HEK293T (cell line): ENCODE measurements around the gene ATP5ME.

Experiments
- CTCF ChIA-PET: fragments of 350-600 bp; formaldehyde crosslinking; extraction: SDS; loops from one replicate; lab custom pipeline; 2021; ENCODE audit warnings: antibody characterized with exemption, inconsistent platforms; lab: Yijun Ruan, JAX
- POLR2A ChIA-PET: fragments of 350-600 bp; formaldehyde crosslinking; extraction: SDS; loops from one replicate; lab custom pipeline; 2020; ENCODE audit warnings: antibody characterized with exemption, inconsistent platforms; lab: Yijun Ruan, JAX
- DNase-seq: peaks from one replicate; pipeline ENCODE4 v3.0.0; 2012; ENCODE audit warnings: mixed read lengths; ENCODE audit errors: extremely low spot score
- ARNT ChIP-seq: fragments of 450-650 bp; IDR thresholded peaks from 2 replicates; pipeline ENCODE4 v1.6.1; 2017; ENCODE audit warnings: mild to moderate bottlenecking
- BHLHE40 ChIP-seq: fragments of 450-650 bp; IDR thresholded peaks from 2 replicates; pipeline ENCODE4 v1.6.1; 2016; ENCODE audit warnings: mild to moderate bottlenecking, moderate library complexity, borderline replicate concordance
- CTBP1 ChIP-seq: fragments of 450-650 bp; IDR thresholded peaks from 2 replicates; pipeline ENCODE4 v1.6.1; 2016; ENCODE audit warnings: borderline replicate concordance
- ELF4 ChIP-seq: fragments of 450-650 bp; IDR thresholded peaks from 2 replicates; pipeline ENCODE4 v1.6.1; 2017; ENCODE audit warnings: antibody characterized with exemption
- FOXA1 ChIP-seq: fragments of 450-650 bp; IDR thresholded peaks from 2 replicates; pipeline ENCODE4 v1.6.1; 2016; ENCODE audit warnings: mild to moderate bottlenecking
- FOXK2 ChIP-seq: fragments of 450-650 bp; IDR thresholded peaks from 2 replicates; pipeline ENCODE4 v1.6.1; 2016; ENCODE audit warnings: mild to moderate bottlenecking
- FOXM1 ChIP-seq: fragments of 450-650 bp; IDR thresholded peaks from 2 replicates; pipeline ENCODE4 v1.6.1; 2017; ENCODE audit warnings: mild to moderate bottlenecking, borderline replicate concordance
- HDGF ChIP-seq: fragments of 450-650 bp; IDR thresholded peaks from 2 replicates; pipeline ENCODE4 v1.6.1; 2017; ENCODE audit warnings: antibody characterized with exemption, borderline replicate concordance
- L3MBTL2 ChIP-seq: fragments of 450-650 bp; conservative IDR thresholded peaks from 2 replicates; pipeline ENCODE4 v1.6.1; 2016; ENCODE audit warnings: mild to moderate bottlenecking
- LEF1 ChIP-seq: fragments of 450-650 bp; IDR thresholded peaks from 2 replicates; pipeline ENCODE4 v1.6.1; 2017; ENCODE audit warnings: mild to moderate bottlenecking, borderline replicate concordance
- NFRKB ChIP-seq: fragments of 450-650 bp; IDR thresholded peaks from 2 replicates; pipeline ENCODE4 v1.6.1; 2016; ENCODE audit warnings: mild to moderate bottlenecking, moderate library complexity
- SP1 ChIP-seq: fragments of 450-650 bp; IDR thresholded peaks from 2 replicates; pipeline ENCODE4 v1.6.1; 2017
- SUZ12 ChIP-seq: fragments of 450-650 bp; IDR thresholded peaks from 2 replicates; pipeline ENCODE4 v1.6.1; 2016; ENCODE audit warnings: mild to moderate bottlenecking
- TARDBP ChIP-seq: fragments of 450-650 bp; IDR thresholded peaks from 2 replicates; pipeline ENCODE4 v1.6.1; 2016
- ZNF384 ChIP-seq: fragments of 450-650 bp; IDR thresholded peaks from 2 replicates; pipeline ENCODE4 v1.6.1; 2016
- TF ChIP-seq, protein P1 (sequence below): fragments of 450-650 bp; IDR thresholded peaks from 2 replicates; pipeline ENCODE4 v1.6.1; 2016

ATP5ME gene

GRCh38 chr4:667545-667925 is 6.5 kb downstream of the ATP5ME start:
- TF ChIP-seq L3MBTL2 (no peak), TARDBP (no peak), BHLHE40 (no peak), FOXK2 (no peak), HDGF (no peak), SP1 (no peak), ZNF384 (no peak), CTBP1 (no peak), LEF1 (no peak), SUZ12 (no peak)
- ChIA-PET POLR2A (no interaction called here), CTCF (no interaction called here)
- no peak for DNase-seq

DNA sequence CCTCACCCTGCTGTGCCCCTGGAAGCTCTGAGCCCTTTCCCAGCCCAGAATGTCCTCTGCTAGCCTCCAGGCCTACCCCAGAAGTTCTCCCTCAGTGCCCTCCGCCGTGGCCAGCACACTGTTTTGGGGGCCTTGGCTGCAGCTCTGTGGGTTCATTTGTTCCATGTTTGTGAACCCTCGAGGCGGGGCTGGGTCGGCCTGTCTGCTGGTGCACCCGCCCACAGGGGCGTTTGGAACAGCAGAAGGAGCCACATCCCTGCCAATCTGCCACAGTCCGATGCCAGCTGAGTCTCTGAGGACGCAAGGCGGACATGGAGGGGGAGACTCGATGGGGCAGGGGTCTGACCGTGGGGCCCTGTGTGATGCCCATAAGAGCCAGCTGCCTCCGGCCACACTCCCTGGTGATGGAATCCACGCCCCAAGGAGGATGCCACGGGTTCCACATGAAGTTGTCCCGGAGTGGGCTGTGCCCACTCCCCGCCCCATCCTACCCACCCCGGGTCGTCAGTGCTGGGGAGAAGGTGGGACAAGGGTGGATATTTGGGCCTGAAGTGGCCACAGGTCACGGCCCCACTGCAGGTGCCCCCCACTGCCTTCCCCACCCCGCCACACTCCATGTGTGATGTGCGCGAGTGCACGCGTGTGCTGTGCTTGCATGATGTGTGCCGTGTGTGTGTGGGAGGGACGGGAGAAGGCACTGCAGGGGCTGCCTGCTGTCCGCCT is 7.1 kb downstream of the ATP5ME start:
- DNase-seq: no peak
- ChIA-PET CTCF (interaction anchor here (0.7 kb wide), 1 partner anchor 336 kb away, joined by 3 read pairs; no protein-coding TSS in a partner anchor), POLR2A (interaction anchor here (1.3 kb wide), 1 partner anchor 10 kb away, joined by 4 read pairs; no protein-coding TSS in a partner anchor)
- TF ChIP-seq FOXM1 (no peak), FOXK2 (no peak), ARNT (no peak), CTBP1 (no peak), SP1 (no peak), TARDBP (no peak), SUZ12 (no peak)

GRCh38 chr4:666436-666810 is 7.7 kb downstream of the ATP5ME start:
- CTCF ChIA-PET: interaction anchor here (0.7 kb wide), 1 partner anchor 335 kb away, joined by 3 read pairs; no protein-coding TSS in a partner anchor
- POLR2A ChIA-PET: interaction anchor here (1.3 kb wide), 1 partner anchor 11 kb away, joined by 4 read pairs; no protein-coding TSS in a partner anchor
- DNase-seq: no peak
- no peak for TF ChIP-seq SP1
- no peak for TF ChIP-seq SUZ12
- no peak for TF ChIP-seq TARDBP
- TF ChIP-seq NFRKB: no peak
- TF ChIP-seq FOXA1: no peak
- TF ChIP-seq CTBP1: no peak

GRCh38 chr4:665751-666435 is 8.2 kb downstream of the ATP5ME start:
- DNase-seq: no peak
- TF ChIP-seq FOXA1 (no peak), ZNF384 (no peak), BHLHE40 (no peak), LEF1 (no peak), ARNT (no peak), FOXM1 (no peak), NFRKB (no peak), HDGF (no peak), L3MBTL2 (no peak), SUZ12 (no peak), SP1 (no peak), FOXK2 (no peak), CTBP1 (no peak), ELF4 (no peak), TARDBP (no peak)
- TF ChIP-seq, protein P1, sequence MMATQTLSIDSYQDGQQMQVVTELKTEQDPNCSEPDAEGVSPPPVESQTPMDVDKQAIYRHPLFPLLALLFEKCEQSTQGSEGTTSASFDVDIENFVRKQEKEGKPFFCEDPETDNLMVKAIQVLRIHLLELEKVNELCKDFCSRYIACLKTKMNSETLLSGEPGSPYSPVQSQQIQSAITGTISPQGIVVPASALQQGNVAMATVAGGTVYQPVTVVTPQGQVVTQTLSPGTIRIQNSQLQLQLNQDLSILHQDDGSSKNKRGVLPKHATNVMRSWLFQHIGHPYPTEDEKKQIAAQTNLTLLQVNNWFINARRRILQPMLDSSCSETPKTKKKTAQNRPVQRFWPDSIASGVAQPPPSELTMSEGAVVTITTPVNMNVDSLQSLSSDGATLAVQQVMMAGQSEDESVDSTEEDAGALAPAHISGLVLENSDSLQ: no peak
- ChIA-PET CTCF (interaction anchor here (0.7 kb wide), 2 partner anchors 65 to 335 kb away, joined by 3 read pairs; no protein-coding TSS in a partner anchor), POLR2A (interaction anchor here (1.3 kb wide), 1 partner anchor 11 kb away, joined by 4 read pairs; no protein-coding TSS in a partner anchor)

GRCh38 chr4:665381-665750 is 8.7 kb downstream of the ATP5ME start:
- TF ChIP-seq ELF4: no peak
- TF ChIP-seq HDGF: no peak
- no peak for TF ChIP-seq FOXA1
- TF ChIP-seq L3MBTL2: no peak
- TF ChIP-seq FOXM1: no peak
- TF ChIP-seq ZNF384: no peak
- TF ChIP-seq SP1: no peak
- TF ChIP-seq FOXK2: no peak
- TF ChIP-seq SUZ12: no peak
- no peak for TF ChIP-seq LEF1
- TF ChIP-seq CTBP1: no peak
- POLR2A ChIA-PET: interaction anchor here (1.9 kb wide), 1 partner anchor 9 kb away, joined by 6 read pairs; the partner anchor contains the start of genes ATP5ME and MYL5
- CTCF ChIA-PET: interaction anchor here (0.7 kb wide), 1 partner anchor 64 kb away, joined by 3 read pairs; no protein-coding TSS in a partner anchor
- DNase-seq: no peak

DNA sequence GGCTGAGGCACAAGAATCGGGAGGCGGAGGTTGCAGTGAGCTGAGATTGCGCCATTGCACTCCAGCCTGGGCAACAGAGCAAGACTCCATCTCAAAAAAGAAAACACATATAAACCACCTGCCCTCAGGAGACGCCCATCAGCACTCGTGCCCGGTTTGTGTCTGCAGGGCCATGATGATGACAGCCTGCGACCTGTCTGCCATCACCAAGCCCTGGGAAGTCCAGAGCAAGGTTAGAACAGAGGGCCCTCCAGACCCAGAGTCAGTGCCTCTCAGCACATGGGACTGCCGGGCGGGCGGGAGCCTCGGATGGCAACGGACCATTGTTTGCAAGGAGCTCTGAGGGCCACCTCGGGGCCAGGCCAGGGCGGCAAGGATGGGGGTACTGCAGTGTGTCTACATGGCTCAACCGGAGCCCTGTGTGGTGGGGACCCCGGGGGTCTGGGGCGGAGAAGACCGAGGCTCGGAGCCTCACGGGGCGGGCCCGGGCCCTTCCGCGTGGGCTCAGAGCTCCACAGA is 9.3 kb downstream of the ATP5ME start:
- no peak for DNase-seq
- TF ChIP-seq FOXM1: no peak
- TF ChIP-seq CTBP1: no peak
- no peak for TF ChIP-seq LEF1
- TF ChIP-seq ARNT: no peak
- TF ChIP-seq, protein P1: no peak
- TF ChIP-seq BHLHE40: no peak
- TF ChIP-seq HDGF: no peak
- TF ChIP-seq ZNF384: no peak
- no peak for TF ChIP-seq L3MBTL2
- ChIA-PET POLR2A (interaction anchor here (1.9 kb wide), 1 partner anchor 10 kb away, joined by 6 read pairs; the partner anchor contains the start of genes ATP5ME and MYL5), CTCF (no interaction called here)
